Suppressor macrophage (primary cell): ENCODE measurements around the gene TSPAN18.

Source experiments
- DNase-seq, 4 experiments: peaks; one replicate each; pipeline ENCODE4 v3.0.0-alpha.2; 2020 to 2022

The TSPAN18 gene

GRCh38 chr11:44825058-44825785 is 98.5 kb downstream of the TSPAN18 start:
- no peak for DNase-seq

DNA sequence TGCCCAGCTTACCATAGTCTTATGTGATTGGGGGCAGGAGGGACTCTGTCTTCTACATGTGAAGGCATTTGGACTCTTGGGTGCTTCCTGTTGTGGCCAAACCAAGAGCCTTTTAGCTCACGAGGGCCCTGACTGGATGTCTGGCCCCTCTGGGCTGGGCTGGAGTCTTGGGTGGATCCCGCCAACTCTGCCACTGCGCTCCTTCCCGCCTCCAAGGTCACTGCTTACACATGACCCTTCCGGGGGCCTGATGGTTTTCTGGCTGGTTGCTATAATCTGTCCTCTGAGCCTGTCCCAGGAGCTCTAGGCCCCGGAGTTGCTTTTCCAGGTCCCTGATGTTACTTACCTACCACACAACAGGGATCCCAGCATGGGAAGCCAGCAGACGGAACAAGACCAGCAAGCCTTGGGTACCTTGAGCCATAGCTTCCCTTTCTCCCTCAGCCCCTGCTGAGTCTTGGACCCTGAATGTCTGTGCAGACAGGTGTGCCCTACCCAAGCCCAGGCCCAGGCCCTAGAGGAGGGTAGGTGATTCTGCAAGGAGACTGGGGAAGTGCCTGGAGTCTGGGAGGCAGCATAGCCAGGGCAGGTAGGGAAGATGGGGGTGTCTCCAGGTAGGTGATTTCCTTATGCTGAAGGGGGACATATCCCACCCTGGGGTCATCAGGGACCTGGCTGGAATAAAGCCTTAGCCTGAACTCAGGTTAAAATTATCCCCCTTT is 100.3 kb downstream of the TSPAN18 start:
- no peak for DNase-seq

DNA sequence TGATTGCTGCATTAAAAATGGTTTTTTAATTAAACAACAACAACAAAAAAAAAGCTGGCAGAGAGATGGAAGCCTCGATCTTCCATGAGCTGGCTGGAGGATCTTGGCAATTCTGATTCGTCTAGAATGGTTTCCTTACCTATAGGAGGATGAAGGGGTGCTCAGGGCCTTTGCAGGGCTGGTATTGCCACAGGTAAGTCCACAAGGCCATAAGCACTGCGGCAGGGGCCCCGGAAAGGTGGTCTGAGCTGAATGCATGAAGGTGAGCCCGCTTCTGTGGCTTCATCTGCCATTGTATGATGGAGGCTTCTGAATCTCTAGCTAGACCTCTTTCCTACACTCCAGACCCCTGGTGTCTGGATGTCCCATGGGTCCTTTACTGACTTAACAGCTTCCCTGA is 101.5 kb downstream of the TSPAN18 start:
- DNase-seq, result no peak

DNA sequence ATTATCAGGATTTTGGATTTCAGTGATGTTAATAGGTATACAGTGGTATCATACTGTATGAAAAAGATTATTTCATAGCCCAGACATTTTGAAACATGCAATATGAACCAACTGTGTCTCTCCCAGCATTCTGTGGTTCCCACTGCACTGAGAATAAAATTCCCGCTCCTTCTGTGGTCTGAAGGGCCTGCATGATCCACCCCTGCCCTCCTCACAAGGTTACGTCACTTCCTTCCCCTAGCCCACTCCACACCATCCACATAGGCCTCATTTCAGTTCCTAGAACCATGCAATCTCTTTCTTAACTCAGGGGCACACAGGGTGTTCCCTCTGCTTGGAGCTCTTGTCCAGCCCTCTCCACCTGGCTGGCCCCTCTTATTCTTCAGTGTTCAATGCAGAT is 103.1 kb downstream of the TSPAN18 start:
- peak; percentile 61 to 75 (median 74) for DNase-seq

DNA sequence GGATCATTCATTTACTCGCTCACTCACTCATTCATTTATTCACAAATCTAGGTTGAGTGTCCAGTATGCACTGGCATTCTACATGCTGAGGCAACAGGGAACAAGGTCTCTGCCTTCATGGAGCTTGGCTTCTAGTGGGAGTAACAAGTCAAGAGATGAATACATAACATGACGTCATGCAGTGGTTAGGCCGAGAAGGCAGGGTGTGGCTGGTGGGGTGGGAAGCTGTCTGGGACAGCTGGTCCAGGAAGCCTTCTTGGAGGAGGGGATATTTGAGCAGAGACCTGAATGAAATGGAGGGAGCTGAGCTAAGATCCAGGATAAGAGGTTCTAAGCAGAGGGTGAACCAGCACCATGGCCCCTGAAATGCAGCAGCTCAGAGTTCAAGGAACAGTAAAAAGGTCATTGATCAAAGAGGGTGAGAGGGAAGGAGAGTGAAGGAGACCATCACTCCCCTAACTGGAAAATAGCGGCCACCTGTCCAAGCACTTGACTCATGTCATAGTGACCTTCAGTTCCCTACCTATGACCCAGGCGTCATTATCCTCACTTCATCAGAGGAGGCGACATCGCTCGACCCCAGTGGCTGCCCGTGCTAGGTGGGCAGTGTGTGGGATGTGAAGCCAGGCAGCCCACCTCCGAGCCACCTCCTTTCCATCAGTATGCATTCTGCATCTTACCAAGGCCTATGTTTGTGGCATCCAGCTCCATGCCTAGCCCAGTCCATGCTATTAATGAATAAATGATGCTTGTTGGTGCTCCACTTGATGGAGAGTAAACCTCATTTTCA is 105.0 kb downstream of the TSPAN18 start:
- peak in 1 of 4 experiments; percentile 12 for DNase-seq

GRCh38 chr11:44832452-44832851 is 105.7 kb downstream of the TSPAN18 start:
- DNase-seq, result no peak

DNA sequence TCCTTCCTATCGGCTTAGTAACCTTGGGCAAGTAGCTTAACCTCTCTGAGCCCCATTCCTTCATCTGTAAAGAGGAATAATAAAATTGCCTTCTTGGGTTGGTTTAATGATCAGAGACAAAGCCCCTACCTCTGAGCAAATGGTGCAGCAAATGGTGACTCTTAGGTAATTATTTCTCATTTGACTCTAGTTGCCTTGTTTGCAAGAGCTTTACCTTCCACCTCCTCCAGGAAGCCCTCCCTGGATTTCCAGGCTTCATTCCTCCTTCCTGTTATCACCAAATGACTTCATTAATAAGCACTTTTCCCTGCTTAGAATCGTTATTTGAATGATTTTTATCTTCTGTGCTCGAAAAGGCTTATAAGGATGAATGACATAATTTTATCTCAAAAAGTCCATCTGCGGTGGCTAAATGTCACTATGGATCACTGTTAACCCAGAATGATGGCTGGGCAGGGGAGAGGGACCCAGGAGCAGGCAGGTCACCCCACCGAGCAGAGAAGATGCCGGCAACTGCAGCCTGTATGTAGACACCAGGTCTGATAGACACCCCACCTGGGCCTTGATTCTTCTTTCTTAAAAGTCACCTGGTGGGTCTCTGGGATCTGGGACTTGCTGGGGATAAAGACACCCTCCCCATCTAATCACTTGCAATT is 106.6 kb downstream of the TSPAN18 start:
- DNase-seq, result no peak

- DNase-seq, result no peak
These were observed 107.2 kb downstream of the TSPAN18 start for GRCh38 chr11:44833877-44834452.

DNA sequence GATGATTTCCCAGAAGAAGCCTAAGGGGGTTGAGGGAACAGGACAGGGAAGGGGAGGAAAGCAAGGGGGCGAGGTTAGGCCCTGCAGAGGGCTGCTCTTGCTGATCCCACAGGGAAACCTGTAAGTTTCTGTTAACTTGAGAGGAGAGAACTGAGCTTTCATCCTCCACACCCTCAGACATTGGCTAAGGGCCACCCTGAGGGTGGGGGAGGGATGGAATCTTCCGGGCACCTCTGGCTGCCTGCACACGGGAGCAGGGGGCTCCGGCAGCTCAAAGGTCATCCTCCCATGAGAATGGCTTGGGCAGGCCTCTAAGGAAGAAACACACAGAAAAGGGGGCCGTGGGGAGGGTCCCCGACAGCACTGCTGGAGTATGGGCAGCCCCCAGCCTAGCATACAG is 108.1 kb downstream of the TSPAN18 start:
- DNase-seq, result no peak

GRCh38 chr11:44835296-44835695 is 108.5 kb downstream of the TSPAN18 start:
- DNase-seq, result no peak

GRCh38 chr11:44835938-44836337 is 109.2 kb downstream of the TSPAN18 start:
- DNase-seq, result no peak

- DNase-seq, result no peak
These were observed 110.9 kb downstream of the TSPAN18 start for GRCh38 chr11:44837661-44838060.

DNA sequence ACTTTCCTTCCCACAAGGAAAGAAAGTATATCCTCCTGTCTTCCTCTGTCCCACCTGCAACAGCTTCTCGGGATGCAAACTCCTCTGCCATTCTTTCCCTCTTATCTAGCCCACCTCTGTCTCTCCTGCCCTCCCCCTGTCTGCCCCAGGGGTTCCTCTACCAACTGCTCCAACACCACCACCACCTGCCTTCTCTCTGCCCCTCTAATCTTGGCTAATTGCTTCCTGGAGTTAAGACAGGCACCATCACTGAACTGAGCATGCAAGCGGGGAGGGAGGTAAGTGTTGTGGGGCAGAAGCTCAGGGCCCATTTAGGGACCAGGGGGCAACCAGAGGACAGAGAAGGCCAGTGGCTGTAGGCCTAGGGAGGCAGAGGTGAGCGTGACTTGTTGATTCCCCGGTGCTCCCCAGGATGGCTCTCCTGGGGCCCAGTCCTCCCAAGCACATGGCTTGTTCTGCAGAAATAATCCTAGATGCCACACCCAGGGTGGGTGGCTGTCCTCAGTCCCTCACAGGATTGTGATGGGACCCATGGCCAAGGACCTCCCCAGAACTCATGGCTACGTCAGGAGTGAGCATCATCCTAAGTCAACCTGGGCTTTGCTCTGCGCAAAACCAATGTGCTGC is 112.8 kb downstream of the TSPAN18 start:
- no peak for DNase-seq

DNA sequence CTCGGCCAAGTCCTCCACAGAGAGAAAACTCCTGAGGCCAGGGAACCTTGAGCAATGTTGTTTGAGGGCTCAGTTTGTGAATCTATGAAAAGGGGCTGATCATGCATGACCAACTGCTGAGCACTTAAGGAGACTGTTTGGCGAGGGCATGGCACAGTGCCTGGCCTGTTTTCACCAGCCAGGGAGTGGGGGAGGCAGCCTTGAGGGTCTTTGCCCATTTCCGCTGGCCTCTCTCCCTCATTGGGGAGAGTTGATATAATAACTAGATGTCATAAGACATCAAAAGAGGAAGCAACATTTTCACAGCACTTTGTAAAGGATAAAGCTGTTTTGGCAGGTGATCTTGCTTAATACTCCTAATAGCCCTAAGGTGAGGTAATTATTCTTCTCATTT is 113.3 kb downstream of the TSPAN18 start:
- DNase-seq, result no peak

DNA sequence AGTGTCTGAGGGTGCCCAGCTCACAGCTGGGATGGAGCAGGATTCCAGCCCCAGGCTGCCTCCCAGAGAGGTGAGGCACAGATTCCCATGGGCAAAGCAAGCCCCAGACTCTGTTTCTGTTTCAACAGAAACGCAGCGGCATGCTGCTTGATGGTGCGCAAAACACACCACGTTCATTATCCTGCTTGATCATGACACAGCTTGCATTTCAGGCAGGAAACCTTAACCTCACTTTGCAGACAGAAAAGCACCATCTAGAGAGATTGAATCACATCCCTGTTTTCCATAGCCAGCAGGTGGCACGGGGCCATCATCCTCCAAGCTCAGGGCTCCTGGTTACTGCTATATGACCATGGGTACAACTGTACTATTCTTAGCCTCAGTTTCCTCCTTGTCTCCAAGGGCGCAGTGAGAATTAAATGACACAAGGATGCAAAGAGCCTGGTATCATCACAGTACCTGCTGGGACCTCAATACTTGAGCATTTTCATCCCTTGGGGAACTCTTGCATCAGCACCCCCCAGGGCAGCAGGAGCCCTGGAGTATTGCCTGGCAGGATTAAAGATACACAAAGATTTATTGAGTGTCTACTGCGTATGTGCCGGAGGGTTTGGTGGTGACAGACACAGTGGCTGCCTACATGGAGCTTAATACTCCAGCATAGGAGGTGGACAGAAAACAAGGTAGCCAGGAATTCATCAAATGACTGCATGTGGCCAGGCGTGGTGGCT is 113.9 kb downstream of the TSPAN18 start:
- DNase-seq, result no peak

GRCh38 chr11:44842220-44842619 is 115.5 kb downstream of the TSPAN18 start:
- DNase-seq, result no peak

GRCh38 chr11:44846852-44847251 is 120.1 kb downstream of the TSPAN18 start:
- DNase-seq, result no peak

- no peak for DNase-seq
These were observed 120.6 kb downstream of the TSPAN18 start for GRCh38 chr11:44847316-44847715.

DNA sequence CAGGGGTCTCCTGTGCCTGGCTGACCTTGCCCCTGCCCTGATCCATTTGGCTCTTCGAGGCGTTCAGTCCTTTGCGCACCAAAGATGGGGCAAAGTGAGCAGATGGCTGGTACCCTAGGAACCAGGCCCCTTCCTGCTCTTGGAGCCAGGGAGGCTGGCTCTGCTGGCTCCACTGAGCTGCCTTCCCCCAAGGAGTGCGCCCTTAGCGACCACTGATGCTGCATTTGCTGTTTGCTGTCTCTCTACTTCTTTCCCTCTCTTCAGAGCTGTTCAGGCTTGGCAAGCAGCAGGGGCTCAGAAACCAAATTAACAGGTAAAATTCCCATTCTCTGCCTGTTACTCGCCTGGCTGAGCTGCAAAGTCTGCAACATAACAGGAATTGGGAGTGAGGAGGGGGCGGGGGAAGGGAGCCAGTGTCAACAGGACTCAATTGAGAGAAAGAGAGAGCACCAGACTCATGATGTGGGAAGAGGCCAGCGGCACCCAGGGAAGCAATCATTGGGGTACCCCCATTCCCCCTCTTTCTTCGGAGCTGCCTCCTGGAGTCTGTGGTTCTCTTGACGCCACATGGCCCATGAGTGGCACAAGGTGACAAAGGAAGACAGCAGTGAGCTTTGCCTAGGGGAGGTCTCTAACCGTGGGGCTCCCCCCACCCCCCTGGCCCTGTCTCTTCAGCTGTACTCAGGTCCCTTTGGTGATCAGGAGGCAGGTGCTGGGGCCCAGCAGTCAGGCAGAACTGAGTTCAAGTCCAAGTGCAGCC is 121.6 kb downstream of the TSPAN18 start:
- DNase-seq, result no peak

DNA sequence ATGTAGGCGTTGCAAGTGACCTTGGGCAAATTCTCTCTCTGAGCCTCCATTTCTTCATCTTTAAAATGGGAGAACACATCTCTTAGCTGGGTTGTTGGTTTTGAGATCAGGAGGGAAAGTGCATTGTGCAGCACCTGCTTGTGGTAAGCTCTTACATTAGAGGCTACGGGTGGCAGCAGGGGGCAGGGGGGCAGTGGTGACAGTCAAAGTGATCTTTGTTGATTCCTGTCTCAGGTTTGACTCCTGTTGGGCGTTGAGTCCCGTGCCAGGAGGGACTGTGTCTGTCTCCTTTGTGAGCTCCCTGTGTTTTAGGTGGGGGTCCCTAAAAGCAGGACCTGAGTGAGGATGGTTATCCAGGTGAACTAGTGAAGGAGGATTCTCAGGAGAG is 122.2 kb downstream of the TSPAN18 start:
- DNase-seq, result no peak

GRCh38 chr11:44849424-44849823 is 122.7 kb downstream of the TSPAN18 start:
- DNase-seq, result no peak
